ENCODE data around the gene ERAP2. TPM values are rescaled to one million over a fixed set of nuclear protein-coding genes. Genes with fewer than 3 reads are reported as not detected.

ERAP2 gene
- total RNA-seq, 1 experiment from 2014 or later: 15.5 TPM

DNA sequence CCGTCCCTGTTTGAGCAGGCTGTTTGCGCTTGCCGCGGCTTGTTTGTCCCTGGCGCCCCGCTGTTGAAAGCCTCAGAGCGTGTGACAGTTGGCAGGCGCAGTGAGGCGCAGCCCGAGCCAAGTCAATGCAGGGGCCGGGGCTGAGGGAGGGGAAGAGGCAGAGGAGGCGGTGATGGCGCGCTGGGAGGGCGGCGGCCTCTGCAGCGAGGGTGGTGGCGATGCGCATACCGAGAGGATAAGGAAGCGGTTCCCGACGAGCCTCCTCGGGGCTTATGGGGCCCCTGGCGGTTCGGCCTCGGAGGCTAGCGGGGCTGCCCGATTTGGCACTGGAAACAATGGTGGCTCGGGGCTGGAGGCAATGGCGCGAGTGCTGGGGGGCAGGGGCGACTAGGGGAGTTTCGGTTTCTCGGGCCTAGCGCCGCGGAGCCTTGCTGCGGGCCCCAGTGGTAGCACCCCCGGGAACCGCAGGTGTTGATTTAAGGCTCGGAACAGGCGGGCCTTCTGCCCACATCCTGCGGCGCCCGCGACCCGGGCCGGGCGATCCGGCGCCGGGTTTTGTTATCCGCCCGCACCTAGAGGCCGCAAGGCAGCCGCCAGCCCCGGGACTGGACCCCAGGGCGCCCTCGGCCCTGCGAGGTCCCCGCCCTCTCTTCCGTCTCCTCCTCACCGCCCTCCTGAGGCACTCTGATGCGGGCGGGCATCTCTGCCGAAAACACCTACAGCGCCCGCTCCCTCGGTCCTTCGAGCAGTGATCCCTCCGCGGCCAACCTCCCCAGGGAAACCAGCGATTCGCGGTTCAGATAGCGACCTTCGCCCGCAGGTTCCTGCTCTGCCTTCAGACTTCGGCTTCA is 58.6 kb downstream of the ERAP2 start:
- no TSS peak for BruUV-seq (replicated peaks)
- ChIA-PET CTCF (no interaction called here), POLR2A (no interaction called here)
- peaks cover 35% of the 10 kb centered on the region for H3K4me1 ChIP-seq (ENCODE audit: control insufficient read depth, insufficient read depth, low read length)
- peak overlapping the region; percentile 87 to 94 for H3K4me3 ChIP-seq (ENCODE audit: low read depth in 2 of 2, low read length in 2 of 2)
- TF ChIP-seq, protein P1, sequence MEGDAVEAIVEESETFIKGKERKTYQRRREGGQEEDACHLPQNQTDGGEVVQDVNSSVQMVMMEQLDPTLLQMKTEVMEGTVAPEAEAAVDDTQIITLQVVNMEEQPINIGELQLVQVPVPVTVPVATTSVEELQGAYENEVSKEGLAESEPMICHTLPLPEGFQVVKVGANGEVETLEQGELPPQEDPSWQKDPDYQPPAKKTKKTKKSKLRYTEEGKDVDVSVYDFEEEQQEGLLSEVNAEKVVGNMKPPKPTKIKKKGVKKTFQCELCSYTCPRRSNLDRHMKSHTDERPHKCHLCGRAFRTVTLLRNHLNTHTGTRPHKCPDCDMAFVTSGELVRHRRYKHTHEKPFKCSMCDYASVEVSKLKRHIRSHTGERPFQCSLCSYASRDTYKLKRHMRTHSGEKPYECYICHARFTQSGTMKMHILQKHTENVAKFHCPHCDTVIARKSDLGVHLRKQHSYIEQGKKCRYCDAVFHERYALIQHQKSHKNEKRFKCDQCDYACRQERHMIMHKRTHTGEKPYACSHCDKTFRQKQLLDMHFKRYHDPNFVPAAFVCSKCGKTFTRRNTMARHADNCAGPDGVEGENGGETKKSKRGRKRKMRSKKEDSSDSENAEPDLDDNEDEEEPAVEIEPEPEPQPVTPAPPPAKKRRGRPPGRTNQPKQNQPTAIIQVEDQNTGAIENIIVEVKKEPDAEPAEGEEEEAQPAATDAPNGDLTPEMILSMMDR (IDR thresholded peaks at IDR 0.05): peak; percentile 13; the same call in 1 of the 2 replicates
- TF ChIP-seq, protein P2, sequence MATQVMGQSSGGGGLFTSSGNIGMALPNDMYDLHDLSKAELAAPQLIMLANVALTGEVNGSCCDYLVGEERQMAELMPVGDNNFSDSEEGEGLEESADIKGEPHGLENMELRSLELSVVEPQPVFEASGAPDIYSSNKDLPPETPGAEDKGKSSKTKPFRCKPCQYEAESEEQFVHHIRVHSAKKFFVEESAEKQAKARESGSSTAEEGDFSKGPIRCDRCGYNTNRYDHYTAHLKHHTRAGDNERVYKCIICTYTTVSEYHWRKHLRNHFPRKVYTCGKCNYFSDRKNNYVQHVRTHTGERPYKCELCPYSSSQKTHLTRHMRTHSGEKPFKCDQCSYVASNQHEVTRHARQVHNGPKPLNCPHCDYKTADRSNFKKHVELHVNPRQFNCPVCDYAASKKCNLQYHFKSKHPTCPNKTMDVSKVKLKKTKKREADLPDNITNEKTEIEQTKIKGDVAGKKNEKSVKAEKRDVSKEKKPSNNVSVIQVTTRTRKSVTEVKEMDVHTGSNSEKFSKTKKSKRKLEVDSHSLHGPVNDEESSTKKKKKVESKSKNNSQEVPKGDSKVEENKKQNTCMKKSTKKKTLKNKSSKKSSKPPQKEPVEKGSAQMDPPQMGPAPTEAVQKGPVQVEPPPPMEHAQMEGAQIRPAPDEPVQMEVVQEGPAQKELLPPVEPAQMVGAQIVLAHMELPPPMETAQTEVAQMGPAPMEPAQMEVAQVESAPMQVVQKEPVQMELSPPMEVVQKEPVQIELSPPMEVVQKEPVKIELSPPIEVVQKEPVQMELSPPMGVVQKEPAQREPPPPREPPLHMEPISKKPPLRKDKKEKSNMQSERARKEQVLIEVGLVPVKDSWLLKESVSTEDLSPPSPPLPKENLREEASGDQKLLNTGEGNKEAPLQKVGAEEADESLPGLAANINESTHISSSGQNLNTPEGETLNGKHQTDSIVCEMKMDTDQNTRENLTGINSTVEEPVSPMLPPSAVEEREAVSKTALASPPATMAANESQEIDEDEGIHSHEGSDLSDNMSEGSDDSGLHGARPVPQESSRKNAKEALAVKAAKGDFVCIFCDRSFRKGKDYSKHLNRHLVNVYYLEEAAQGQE (IDR thresholded peaks at IDR 0.05; ENCODE audit: insufficient read depth in 1 of 2, low read depth in 2 of 2, low read length in 1 of 2): no peak
- TF ChIP-seq SIN3A (IDR thresholded peaks at IDR 0.05; ENCODE audit: borderline replicate concordance, insufficient read depth, low read depth, low read length) (peak; percentile 86), POLR2AphosphoS5 (IDR thresholded peaks at IDR 0.05; ENCODE audit: low read depth, low read length) (peak; percentile 82), TCF7L2 (IDR thresholded peaks at IDR 0.05; ENCODE audit: low read depth, low read length) (peak; percentile 67)
- intact Hi-C loops (cut with micrococcal nuclease; ENCODE audit: unreplicated experiment): loop anchor here (5.0 kb wide), 3 partner anchors 63 to 227 kb away; partner anchors contain the start of gene ERAP1
- H3K27ac ChIP-seq (ENCODE audit: low read length): peak overlapping the region; percentile 97
- DNase-seq (ENCODE audit: low read depth, low spot score) (peak; percentile 77), ATAC-seq (peak; percentile 88)
- in situ Hi-C loops (cut with HindIII; ENCODE audit: low pct_unique_long_range_greater_than_20kb, low sequenced_read_pairs): no loop called here
- H3K27me3 ChIP-seq (ENCODE audit: control insufficient read depth, insufficient read depth, low read length): no peaks in the 10 kb centered on the region
- H3K9me3 ChIP-seq (ENCODE audit: control insufficient read depth, insufficient read depth, low read depth, low read length): no peaks in the 10 kb centered on the region
- peaks cover 2% of the 10 kb centered on the region for H3K36me3 ChIP-seq (ENCODE audit: control insufficient read depth, insufficient read depth, low read length)

- intact Hi-C loops (cut with micrococcal nuclease; ENCODE audit: unreplicated experiment): loop anchor here (5.0 kb wide), 3 partner anchors 63 to 227 kb away; partner anchors contain the start of gene ERAP1
Observed at GRCh38 chr5:96935559-96936430, 59.5 kb downstream of the ERAP2 start, which contains the start of gene LNPEP. TSS of gene LNPEP (plus strand) at chr5:96936080. CDS start at chr5:96936156, 76 bp downstream.

More at GRCh38 chr5:96935559-96936430, 59.5 kb downstream of the ERAP2 start, which contains the start of gene LNPEP:
- Histone ChIP-seq H3K36me3 (ENCODE audit: control insufficient read depth, insufficient read depth, low read length) (peaks cover 2% of the 10 kb centered on the region), H3K9me3 (ENCODE audit: control insufficient read depth, insufficient read depth, low read depth, low read length) (no peaks in the 10 kb centered on the region), H3K4me3 (ENCODE audit: low read depth in 2 of 2, low read length in 2 of 2) (peak within 1 kb of the TSS; percentile 87 to 94), H3K27me3 (ENCODE audit: control insufficient read depth, insufficient read depth, low read length) (no peaks in the 10 kb centered on the region), H3K27ac (ENCODE audit: low read length) (peak within 1 kb of the TSS; percentile 97), H3K4me1 (ENCODE audit: control insufficient read depth, insufficient read depth, low read length) (peaks cover 35% of the 10 kb centered on the region)
- DNase-seq (ENCODE audit: low read depth, low spot score) (peak; percentile 92), ATAC-seq (peak; percentile 89)
- in situ Hi-C loops (cut with HindIII; ENCODE audit: low pct_unique_long_range_greater_than_20kb, low sequenced_read_pairs): no loop called here
- TF ChIP-seq POLR2AphosphoS5 (IDR thresholded peaks at IDR 0.05; ENCODE audit: low read depth, low read length): peak; percentile 62; the same call in 1 of the 2 replicates
- TF ChIP-seq SIN3A (IDR thresholded peaks at IDR 0.05; ENCODE audit: borderline replicate concordance, insufficient read depth, low read depth, low read length): no peak
- TF ChIP-seq, protein P2 (IDR thresholded peaks at IDR 0.05; ENCODE audit: insufficient read depth in 1 of 2, low read depth in 2 of 2, low read length in 1 of 2): peak; percentile 34 to 68; a peak in 1 of 4 replicates
- BruUV-seq (replicated peaks): no TSS peak
- ChIA-PET CTCF (interaction anchor here (0.9 kb wide), 1 partner anchor 61 kb away, joined by 3 read pairs; no protein-coding TSS in a partner anchor), POLR2A (interaction anchor here (0.7 to 1.1 kb wide), 3 partner anchors 62 to 1858 kb away, joined by 3 to 18 read pairs (median 10); partner anchors contain the start of gene ERAP1)
